Thyroid gland (tissue), 4 donors: Measurements from ENCODE around the gene MYADM.

ENCODE experiments used
- POLR2A ChIP-seq, 2 donors: fragments of 450-650 bp; IDR thresholded peaks; one replicate each; pipeline ENCODE4 v1.6.1; 2017; ENCODE audit warnings: antibody characterized with exemption in 2 of 2, mild to moderate bottlenecking in 2 of 2, moderate library complexity in 1 of 2
- TF ChIP-seq, protein P1 (sequence below), 6 experiments: fragments of 200-600 bp in 3 of 6; fragments of 450-650 bp in 3 of 6; sonication (generic) in 3 of 6; IDR thresholded peaks; one replicate each; pipeline ENCODE4 v1.5.1; 2016 to 2019; ENCODE audit warnings: antibody characterized with exemption in 6 of 6, mild to moderate bottlenecking in 2 of 6, inconsistent platforms in 1 of 6, moderate library complexity in 1 of 6

- TF ChIP-seq, protein P1, sequence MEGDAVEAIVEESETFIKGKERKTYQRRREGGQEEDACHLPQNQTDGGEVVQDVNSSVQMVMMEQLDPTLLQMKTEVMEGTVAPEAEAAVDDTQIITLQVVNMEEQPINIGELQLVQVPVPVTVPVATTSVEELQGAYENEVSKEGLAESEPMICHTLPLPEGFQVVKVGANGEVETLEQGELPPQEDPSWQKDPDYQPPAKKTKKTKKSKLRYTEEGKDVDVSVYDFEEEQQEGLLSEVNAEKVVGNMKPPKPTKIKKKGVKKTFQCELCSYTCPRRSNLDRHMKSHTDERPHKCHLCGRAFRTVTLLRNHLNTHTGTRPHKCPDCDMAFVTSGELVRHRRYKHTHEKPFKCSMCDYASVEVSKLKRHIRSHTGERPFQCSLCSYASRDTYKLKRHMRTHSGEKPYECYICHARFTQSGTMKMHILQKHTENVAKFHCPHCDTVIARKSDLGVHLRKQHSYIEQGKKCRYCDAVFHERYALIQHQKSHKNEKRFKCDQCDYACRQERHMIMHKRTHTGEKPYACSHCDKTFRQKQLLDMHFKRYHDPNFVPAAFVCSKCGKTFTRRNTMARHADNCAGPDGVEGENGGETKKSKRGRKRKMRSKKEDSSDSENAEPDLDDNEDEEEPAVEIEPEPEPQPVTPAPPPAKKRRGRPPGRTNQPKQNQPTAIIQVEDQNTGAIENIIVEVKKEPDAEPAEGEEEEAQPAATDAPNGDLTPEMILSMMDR (IDR thresholded peaks at IDR 0.05) = no peak
- no peak for TF ChIP-seq POLR2A (IDR thresholded peaks at IDR 0.05)
Observed at GRCh38 chr19:53847555-53847954, 20.1 kb upstream of the MYADM start.
